Stimulated activated CD4-positive, alpha-beta T cell treated with anti-CD3 and anti-CD28 coated beads, Interleukin-15, amount 100 ng/mL, for 1 hour (primary cell): ENCODE data around the gene DBR1.

Experiments used
- DNase-seq, 2 donors: peaks; one replicate each; pipeline ENCODE4 v3.0.0-alpha.2; 2020; ENCODE audit warnings: low read depth in 1 of 2, low spot score in 1 of 2

Gene DBR1

GRCh38 chr3:138125548-138126221 lies 49.0 kb downstream of the DBR1 start:
- DNase-seq, result no peak

GRCh38 chr3:138124706-138125355 lies 49.9 kb downstream of the DBR1 start:
- no peak for DNase-seq

- no peak for DNase-seq
Measured at GRCh38 chr3:138124188-138124587, 50.5 kb downstream of the DBR1 start.

DNA sequence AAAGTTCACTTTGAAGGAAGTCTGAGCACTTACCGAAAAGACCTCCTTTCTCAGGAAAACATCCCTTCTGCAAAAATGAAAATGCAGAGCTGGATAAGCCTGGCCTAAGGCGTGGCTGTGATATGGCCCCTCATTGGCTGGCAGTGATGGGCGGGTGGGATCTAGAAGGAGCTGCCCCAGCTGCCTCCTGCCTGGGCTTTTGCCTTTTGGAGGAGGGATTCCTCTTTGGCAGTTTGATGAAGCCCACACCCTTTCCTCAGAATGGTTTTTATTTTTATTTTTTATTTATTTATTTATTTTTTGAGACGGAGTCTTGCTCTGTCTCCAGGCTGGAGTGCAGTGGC lies 55.3 kb downstream of the DBR1 start:
- no peak for DNase-seq

GRCh38 chr3:138118612-138119422 lies 55.9 kb downstream of the DBR1 start:
- DNase-seq, result peak in 1 of 2 donors; percentile 38

DNA sequence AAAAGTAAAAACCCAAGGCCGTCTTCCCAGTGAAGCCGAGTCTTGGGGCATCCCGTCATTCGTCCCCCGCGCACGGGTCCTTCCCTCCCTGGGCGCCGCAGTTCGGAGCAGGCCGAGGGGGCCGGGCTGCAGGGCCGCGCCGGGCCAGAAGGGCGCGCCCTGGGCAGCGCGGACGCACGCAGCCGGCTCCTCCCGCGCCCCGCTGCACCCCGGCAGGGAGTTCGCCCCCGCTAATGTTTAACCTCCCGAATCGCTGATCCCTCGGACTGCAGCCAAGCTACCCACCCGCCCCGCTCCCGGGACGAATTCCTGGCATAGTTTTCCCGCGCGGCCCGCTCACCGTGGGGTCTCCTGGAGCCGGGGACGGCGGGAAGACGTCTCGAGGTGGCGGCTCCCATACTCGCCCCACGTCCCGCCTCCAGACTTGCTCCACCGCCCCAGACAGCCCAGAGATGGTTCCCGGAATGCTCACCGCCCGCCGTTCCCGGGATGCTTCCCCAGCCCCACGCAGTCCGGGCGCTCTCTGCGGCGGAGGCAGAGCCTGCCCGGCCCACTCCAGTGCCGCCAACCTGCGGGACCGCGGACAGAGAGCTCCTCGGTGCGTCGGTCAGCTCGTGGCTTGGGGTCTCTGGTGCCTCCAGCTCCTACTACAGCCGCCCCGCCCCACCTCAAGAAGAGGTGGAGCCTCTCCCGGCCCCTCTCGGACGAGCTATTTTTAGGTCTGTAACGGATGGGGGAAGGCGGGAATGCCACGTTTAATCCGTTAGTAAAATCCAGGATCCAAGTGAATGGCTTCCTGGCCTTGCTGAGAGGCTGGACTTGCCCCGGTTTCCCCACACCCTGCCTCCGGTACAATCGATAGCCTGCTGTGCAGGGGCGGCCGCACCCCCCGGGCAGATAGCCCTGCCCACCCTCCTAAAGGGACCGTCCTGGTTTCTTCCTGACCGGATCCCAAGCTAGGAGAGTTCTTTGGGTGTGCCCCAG lies 59.4 kb downstream of the DBR1 start, which contains the start of gene DZIP1L:
DZIP1L (minus strand) TSS at position 621 of the 984 bp plus-strand sequence. CDS start 11,637 bp downstream, outside the sequence.
- peak in 1 of 2 donors; percentile 10 for DNase-seq

DNA sequence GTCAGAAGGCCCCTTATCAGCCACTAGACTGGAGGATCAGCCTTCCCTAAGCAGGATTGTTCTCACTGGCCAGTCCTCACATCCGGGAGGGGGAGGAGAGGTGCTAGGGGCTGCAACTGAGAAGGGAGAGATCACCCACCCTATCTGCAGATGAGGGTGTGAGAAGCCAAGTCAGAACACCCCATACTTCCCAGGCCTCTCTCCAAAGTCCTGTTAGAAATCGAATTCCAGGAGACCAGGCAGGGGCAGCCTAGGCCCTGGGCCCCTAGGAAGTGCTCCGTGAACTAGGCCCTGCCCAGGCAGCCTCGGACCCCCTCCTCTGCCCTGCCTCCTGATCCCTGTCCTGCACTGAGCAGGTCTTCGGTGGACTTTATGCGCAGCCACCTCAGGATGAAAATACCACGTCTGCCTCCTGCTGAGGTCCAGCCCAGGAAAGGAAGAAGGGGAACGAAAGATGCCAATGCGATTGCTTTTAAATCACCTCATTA lies 60.2 kb downstream of the DBR1 start:
- no peak for DNase-seq

DNA sequence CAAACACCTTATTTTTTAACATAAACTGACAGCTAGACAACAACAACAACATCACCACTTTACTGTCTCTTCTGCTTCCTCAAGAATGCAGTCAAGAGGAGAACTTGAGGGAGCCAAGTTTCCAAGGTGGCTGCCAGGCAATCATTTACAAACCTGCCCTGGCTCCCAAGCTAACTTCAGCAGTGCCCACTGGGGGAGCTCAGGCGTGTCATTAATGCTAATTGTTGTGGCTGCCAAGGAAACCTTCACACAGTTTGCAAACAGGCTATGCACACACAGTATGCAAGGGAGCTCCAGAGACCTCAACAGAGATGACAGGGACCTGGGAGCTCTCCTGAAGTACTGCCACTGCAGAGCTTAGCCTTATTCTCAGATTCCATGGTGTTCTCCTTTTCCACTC lies 61.4 kb downstream of the DBR1 start:
- DNase-seq, result no peak

DNA sequence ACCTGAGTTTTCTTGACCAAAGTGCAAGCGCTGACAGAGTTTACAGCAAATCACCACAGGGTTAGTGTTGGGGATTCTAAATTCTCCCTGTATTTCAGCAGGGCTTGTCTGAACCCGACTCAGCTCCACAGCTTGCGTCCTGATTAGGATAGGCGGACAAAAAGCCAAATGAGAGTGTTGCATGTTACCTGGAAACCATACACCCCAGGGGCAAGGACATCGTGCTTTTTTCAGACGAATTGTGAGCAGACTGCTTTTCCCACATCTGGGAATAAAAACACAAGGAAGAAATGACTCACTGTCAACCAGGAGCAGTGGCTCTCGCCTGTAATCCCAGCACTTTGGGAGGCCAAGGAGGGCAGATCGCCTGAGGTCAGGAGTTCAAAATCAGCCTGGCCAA lies 62.4 kb downstream of the DBR1 start:
- DNase-seq, result no peak
